ENCODE data around the gene CDK13. TPM values are rescaled to one million over a fixed set of nuclear protein-coding genes. Genes with fewer than 3 reads are reported as not detected.
A peak's percentile ranks its signal among the peaks of the same experiment; 100 is the strongest.

Gene CDK13
- total RNA-seq, 4 donors from 2014 or later, result 53.9 to 93.6 (median 60.3) TPM

GRCh38 chr7:40095230-40095629, 145.2 kb downstream of the CDK13 start:
- no peak for TF ChIP-seq CTCF (IDR thresholded peaks at IDR 0.05)
- DNase-seq (ENCODE audit: low spot score), result no peak
- ATAC-seq (ENCODE audit: low FRiP score), result no peak

GRCh38 chr7:40095695-40096327, 145.8 kb downstream of the CDK13 start:
- no peak for TF ChIP-seq CTCF (IDR thresholded peaks at IDR 0.05)
- DNase-seq (ENCODE audit: low spot score), result no peak
- no peak for ATAC-seq (ENCODE audit: low FRiP score)

- TF ChIP-seq CTCF (IDR thresholded peaks at IDR 0.05), result no peak
- ATAC-seq (ENCODE audit: low FRiP score), result peak; percentile 78
- DNase-seq (ENCODE audit: low spot score), result no peak
These were observed 147.7 kb downstream of the CDK13 start for GRCh38 chr7:40097728-40098127.

- no peak for ATAC-seq (ENCODE audit: low FRiP score)
- no peak for DNase-seq (ENCODE audit: low spot score)
- no peak for TF ChIP-seq CTCF (IDR thresholded peaks at IDR 0.05)
These were observed 148.8 kb downstream of the CDK13 start for GRCh38 chr7:40098810-40099209.

GRCh38 chr7:40099837-40100236, 149.8 kb downstream of the CDK13 start:
- no peak for DNase-seq (ENCODE audit: low spot score)
- TF ChIP-seq CTCF (IDR thresholded peaks at IDR 0.05), result no peak
- no peak for ATAC-seq (ENCODE audit: low FRiP score)

GRCh38 chr7:40101201-40101600, 151.1 kb downstream of the CDK13 start:
- no peak for TF ChIP-seq CTCF (IDR thresholded peaks at IDR 0.05)
- no peak for ATAC-seq (ENCODE audit: low FRiP score)

GRCh38 chr7:40102897-40103296, 152.8 kb downstream of the CDK13 start:
- no peak for ATAC-seq (ENCODE audit: low FRiP score)
- TF ChIP-seq CTCF (IDR thresholded peaks at IDR 0.05), result no peak
- no peak for DNase-seq (ENCODE audit: low spot score)

More at GRCh38 chr7:40101201-40101600, 151.1 kb downstream of the CDK13 start:
- DNase-seq (ENCODE audit: low spot score), result no peak

All from omental fat pad (tissue), 4 donors.